Osteoblast (primary cell): Measurements from ENCODE around the gene TMEM161A. TPM values are rescaled to one million over a fixed set of nuclear protein-coding genes. Genes with fewer than 3 reads are reported as not detected.

Source experiments
- DNase-seq: peaks from one replicate; pipeline ENCODE4 v3.0.0; 2011; ENCODE audit warnings: low spot score, mixed read lengths; ENCODE audit not compliant: insufficient read length; ENCODE audit errors: missing footprints
- H2AFZ ChIP-seq: 2 replicates; pipeline ENCODE4 v1.6.0; 2011; ENCODE audit warnings: mild to moderate bottlenecking, low read length
- H3K27ac ChIP-seq: 2 replicates; pipeline ENCODE4 v1.5.1; 2011; ENCODE audit warnings: mild to moderate bottlenecking, low read depth, low read length, moderate library complexity
- H3K27me3 ChIP-seq: 2 replicates; pipeline ENCODE4 v1.6.0; 2012; ENCODE audit warnings: mild to moderate bottlenecking, control low read depth, inconsistent platforms, low read length, moderate library complexity; ENCODE audit not compliant: insufficient read depth
- H3K36me3 ChIP-seq: 2 replicates; pipeline ENCODE4 v1.5.1; 2011; ENCODE audit warnings: mild to moderate bottlenecking, low read length, control low read depth, moderate library complexity; ENCODE audit not compliant: insufficient read depth
- H3K4me1 ChIP-seq: 2 replicates; pipeline ENCODE4 v1.5.1; 2011; ENCODE audit warnings: mild to moderate bottlenecking, low read length, control low read depth, moderate library complexity; ENCODE audit not compliant: insufficient read depth
- H3K4me2 ChIP-seq: 2 replicates; pipeline ENCODE4 v1.6.0; 2011; ENCODE audit warnings: mild to moderate bottlenecking, low read length; ENCODE audit not compliant: insufficient read depth
- H3K4me3 ChIP-seq: fragments of 200-600 bp; sonication (generic); 3 replicates; pipeline ENCODE4 v1.5.1; 2012; ENCODE audit warnings: mild to moderate bottlenecking, low read length, inconsistent platforms; ENCODE audit not compliant: insufficient read depth
- H3K79me2 ChIP-seq: 2 replicates; pipeline ENCODE4 v1.6.0; 2012; ENCODE audit warnings: mild to moderate bottlenecking, low read length, control low read depth, inconsistent platforms; ENCODE audit not compliant: insufficient read depth
- H3K9me3 ChIP-seq: 2 replicates; pipeline ENCODE4 v1.5.1; 2011; ENCODE audit warnings: low read depth, low read length, control low read depth
- H4K20me1 ChIP-seq: 2 replicates; pipeline ENCODE4 v1.6.0; 2012; ENCODE audit warnings: mild to moderate bottlenecking, low read length, control low read depth; ENCODE audit not compliant: insufficient read depth
- CTCF ChIP-seq: IDR thresholded peaks from 2 replicates; pipeline ENCODE4 v1.5.1; 2011; ENCODE audit warnings: mild to moderate bottlenecking, low read depth, low read length, moderate library complexity; ENCODE audit errors: extremely low read depth
- total RNA-seq: library from RNA; depleted of rRNA; stranded (reverse); fragments of >200 nt; gene quantifications from 2 replicates; pipeline ENCODE4 v1.2.3, GENCODE V29; 2012

Gene TMEM161A
- total RNA-seq, 1 donor = 13.8 TPM

GRCh38 chr19:19111136-19111835 lies 27.0 kb downstream of the TMEM161A start:
- Histone ChIP-seq H3K4me1 (peaks cover 3% of the 10 kb centered on the region), H2AFZ (no peak overlapping the region), H3K4me3 (no peak overlapping the region), H3K27ac (no peak overlapping the region), H3K4me2 (no peak overlapping the region), H3K36me3 (no peaks in the 10 kb centered on the region), H3K9me3 (no peaks in the 10 kb centered on the region), H4K20me1 (no peaks in the 10 kb centered on the region), H3K79me2 (no peaks in the 10 kb centered on the region), H3K27me3 (no peaks in the 10 kb centered on the region)
- DNase-seq = no peak
- no peak for TF ChIP-seq CTCF

- Histone ChIP-seq H3K9me3 (no peaks in the 10 kb centered on the region), H3K4me1 (peaks cover 3% of the 10 kb centered on the region), H3K27ac (no peak overlapping the region), H4K20me1 (no peaks in the 10 kb centered on the region), H3K36me3 (no peaks in the 10 kb centered on the region), H3K79me2 (no peaks in the 10 kb centered on the region), H2AFZ (no peak overlapping the region), H3K4me2 (no peak overlapping the region), H3K27me3 (no peaks in the 10 kb centered on the region), H3K4me3 (no peak overlapping the region)
- peak; percentile 30 for DNase-seq
- TF ChIP-seq CTCF = no peak
Observed at GRCh38 chr19:19110410-19111135, 27.7 kb downstream of the TMEM161A start.

- Histone ChIP-seq H3K4me3 (no peak overlapping the region), H3K27ac (no peak overlapping the region)
- peak; percentile 93 for DNase-seq
Observed at GRCh38 chr19:19109601-19110000, 28.7 kb downstream of the TMEM161A start.

More at GRCh38 chr19:19109601-19110000, 28.7 kb downstream of the TMEM161A start:
- Histone ChIP-seq H3K27me3 (no peaks in the 10 kb centered on the region), H3K36me3 (no peaks in the 10 kb centered on the region), H3K4me1 (peaks cover 3% of the 10 kb centered on the region), H4K20me1 (no peaks in the 10 kb centered on the region), H2AFZ (no peak overlapping the region), H3K4me2 (no peak overlapping the region), H3K9me3 (no peaks in the 10 kb centered on the region), H3K79me2 (no peaks in the 10 kb centered on the region)
- TF ChIP-seq CTCF = no peak
